Measurements from ENCODE around the gene HAO2.

DNA sequence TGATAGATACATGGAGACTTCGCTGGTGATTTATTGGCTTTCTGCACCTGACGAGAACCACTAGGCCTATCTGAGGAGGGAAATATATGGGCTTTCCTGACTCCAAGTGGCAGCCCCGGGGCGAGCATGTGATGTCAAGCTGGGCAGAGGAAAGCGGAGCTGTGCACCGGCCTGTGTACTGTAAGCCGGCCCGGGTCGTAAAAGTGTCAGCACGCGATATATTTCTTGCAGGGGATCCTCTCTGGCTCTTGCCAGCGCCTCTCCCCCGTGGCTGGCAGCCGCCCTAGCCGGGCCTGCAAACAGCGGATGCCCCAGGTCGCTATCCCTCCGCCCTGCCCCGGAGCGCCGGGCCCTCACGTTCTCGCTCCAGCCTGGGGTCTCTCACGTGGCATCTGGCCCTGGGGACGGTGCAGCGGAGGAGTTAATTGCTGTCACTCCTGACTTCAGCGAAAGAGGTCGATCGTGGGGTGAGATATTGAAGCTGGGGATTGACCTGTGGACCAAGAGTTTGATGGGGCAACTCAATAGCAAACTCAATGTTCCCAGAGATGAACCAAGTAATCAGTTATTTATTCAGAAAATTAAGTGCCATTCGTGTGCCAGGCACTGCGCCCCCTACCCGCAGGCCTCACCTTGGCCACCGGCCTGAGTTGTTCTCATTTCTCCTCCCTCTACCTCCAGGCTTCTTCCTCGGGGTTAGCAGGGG, 41.0 kb upstream of the HAO2 start:
- TF ChIP-seq EZH2phosphoT487 (IDR thresholded peaks at IDR 0.05; ENCODE audit: borderline replicate concordance, low read depth, low read length), result no peak
- TF ChIP-seq, protein P1, sequence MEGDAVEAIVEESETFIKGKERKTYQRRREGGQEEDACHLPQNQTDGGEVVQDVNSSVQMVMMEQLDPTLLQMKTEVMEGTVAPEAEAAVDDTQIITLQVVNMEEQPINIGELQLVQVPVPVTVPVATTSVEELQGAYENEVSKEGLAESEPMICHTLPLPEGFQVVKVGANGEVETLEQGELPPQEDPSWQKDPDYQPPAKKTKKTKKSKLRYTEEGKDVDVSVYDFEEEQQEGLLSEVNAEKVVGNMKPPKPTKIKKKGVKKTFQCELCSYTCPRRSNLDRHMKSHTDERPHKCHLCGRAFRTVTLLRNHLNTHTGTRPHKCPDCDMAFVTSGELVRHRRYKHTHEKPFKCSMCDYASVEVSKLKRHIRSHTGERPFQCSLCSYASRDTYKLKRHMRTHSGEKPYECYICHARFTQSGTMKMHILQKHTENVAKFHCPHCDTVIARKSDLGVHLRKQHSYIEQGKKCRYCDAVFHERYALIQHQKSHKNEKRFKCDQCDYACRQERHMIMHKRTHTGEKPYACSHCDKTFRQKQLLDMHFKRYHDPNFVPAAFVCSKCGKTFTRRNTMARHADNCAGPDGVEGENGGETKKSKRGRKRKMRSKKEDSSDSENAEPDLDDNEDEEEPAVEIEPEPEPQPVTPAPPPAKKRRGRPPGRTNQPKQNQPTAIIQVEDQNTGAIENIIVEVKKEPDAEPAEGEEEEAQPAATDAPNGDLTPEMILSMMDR (conservative IDR thresholded peaks at IDR 0.05; ENCODE audit: low read length), result peak; percentile 76
